ENCODE results near the gene STK31.
"Not testable (repeated sequence)": the region's sequence is repeated elsewhere in the genome, so short reads cannot be mapped to it uniquely, and the experiment has no call there.

Gene STK31

DNA sequence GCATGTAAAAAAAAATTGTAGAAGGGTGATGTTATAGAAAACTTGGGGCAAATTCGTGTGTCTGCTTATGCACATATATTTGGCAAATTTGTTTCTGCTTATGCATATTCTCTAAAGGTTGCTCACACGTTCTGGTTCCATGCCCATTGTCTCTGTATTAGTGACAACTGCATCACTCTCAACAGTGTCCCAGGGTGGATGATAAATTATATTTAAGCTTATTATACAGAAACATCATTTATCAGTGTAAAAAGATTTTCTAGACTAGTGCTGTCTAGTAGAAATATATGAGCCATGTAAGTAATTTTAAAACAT lies 4.1 kb downstream of the STK31 start:
- DNase-seq, result no peak

- DNase-seq, result no peak
Measured at GRCh38 chr7:23714579-23714978, 4.6 kb downstream of the STK31 start.

DNA sequence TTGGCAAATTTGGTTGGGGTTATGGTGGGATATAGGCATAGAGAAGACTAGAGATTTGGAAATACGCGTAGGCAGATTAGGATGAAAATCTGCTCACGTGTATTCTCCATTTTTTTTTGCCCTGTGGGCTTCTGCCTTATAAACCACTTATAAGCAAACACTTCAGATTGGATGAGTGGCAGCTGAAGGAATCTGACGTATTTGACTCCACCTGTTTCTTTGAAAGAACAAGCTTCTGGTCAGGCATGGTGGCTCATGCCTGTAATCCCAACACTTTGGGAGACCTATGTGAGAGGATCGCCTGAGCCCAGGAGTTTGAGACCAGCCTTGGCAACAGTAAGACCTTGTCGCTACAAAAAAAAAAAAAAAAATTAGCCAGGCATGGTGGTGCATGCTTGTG lies 5.1 kb downstream of the STK31 start:
- DNase-seq, result no peak

- DNase-seq, result no peak
Measured at GRCh38 chr7:23717788-23718187, 7.8 kb downstream of the STK31 start.

GRCh38 chr7:23721456-23721855 lies 11.4 kb downstream of the STK31 start:
- DNase-seq, result no peak

DNA sequence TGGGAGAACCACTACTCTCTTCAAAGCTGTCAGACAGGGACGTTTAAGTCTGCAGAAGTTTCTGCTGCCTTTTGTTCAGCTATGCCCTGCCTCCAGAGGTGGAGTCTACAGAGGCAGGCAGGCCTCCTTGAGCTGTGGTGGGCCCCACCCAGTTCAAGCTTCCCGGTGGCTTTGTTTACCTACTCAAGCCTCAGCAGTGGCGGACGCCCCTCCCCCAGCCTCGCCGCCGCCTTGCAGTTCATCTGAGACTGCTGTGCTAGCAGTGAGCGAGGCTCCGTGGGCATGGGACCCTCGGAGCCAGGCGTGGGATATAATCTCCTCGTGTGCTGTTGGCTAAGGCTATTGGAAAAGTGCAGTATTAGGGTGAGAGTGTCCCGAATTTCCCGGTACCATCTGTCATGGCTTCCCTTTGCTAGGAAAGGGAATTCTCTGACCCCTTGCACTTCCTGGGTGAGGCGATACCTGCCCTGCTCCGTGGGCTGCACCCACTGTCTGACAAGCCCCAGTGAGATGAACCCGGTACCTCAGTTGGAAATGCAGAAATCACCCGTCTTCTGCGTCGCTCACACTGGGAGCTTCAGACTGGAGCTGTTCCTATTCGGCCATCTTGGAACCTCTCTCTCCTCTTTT lies 12.7 kb downstream of the STK31 start:
- DNase-seq, result not testable (repeated sequence)

GRCh38 chr7:23724113-23724512 lies 14.1 kb downstream of the STK31 start:
- DNase-seq, result not testable (repeated sequence)

- no peak for DNase-seq
Measured at GRCh38 chr7:23742051-23742450, 32.0 kb downstream of the STK31 start.

GRCh38 chr7:23743226-23743625 lies 33.2 kb downstream of the STK31 start:
- no peak for DNase-seq

GRCh38 chr7:23746629-23747028 lies 36.6 kb downstream of the STK31 start:
- DNase-seq, result no peak

DNA sequence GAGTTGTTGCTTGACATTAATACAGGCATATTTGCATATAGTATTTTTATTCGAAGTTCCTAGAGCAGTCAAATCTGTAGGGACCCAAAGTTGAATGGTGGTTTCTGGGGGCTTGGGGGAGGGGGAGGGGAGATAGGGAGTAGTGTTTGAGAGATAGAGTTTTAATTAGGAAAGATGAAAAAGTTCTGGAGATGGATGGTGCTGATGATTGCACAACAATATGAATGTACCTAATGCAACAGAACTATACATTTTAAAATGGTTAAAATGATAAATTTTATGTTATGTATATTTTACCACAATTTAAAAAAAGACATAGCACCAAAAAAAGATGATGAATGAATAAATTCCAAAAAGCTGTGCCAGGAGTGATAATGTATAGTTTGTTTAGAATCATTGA lies 41.8 kb downstream of the STK31 start:
- no peak for DNase-seq

GRCh38 chr7:23758839-23759238 lies 48.8 kb downstream of the STK31 start:
- DNase-seq, result not testable (repeated sequence)

DNA sequence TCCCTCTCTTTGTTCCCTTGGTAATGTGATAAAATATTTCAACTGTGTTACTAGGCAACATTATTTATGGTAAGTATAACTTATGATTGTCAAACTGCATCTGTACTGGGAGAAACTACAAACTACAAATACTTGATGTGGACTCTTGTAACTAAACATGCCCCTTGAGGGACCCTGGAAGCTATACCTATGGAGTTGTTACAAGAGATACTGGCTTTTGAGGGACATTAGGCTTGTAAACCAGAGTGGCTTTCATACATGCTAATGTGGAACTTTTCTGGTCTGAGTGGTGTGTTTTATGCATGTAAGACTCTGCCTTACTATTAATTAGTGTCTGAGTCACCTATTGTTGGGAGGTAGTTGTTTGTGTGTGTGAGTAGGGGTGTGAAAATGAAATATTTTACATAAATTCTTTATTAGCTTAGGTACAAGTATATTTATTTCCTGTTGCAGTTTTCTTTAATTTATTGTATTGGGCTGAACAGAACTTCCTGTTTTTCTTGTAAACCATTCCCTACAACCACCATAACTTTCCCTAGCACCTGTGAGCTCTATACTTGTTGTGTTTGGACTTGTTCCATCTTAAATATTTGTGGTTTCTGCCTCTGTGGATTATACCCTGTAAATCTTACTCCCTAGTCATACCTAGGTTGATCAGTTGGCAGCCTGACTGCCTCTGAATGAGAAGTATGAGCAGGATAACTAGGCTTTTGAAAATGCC lies 49.8 kb downstream of the STK31 start:
- peak; percentile 53 for DNase-seq

GRCh38 chr7:23765943-23766342 lies 55.9 kb downstream of the STK31 start:
- no peak for DNase-seq

GRCh38 chr7:23767514-23767913 lies 57.5 kb downstream of the STK31 start:
- DNase-seq, result no peak

- no peak for DNase-seq
Measured at GRCh38 chr7:23768022-23768421, 58.0 kb downstream of the STK31 start.

DNA sequence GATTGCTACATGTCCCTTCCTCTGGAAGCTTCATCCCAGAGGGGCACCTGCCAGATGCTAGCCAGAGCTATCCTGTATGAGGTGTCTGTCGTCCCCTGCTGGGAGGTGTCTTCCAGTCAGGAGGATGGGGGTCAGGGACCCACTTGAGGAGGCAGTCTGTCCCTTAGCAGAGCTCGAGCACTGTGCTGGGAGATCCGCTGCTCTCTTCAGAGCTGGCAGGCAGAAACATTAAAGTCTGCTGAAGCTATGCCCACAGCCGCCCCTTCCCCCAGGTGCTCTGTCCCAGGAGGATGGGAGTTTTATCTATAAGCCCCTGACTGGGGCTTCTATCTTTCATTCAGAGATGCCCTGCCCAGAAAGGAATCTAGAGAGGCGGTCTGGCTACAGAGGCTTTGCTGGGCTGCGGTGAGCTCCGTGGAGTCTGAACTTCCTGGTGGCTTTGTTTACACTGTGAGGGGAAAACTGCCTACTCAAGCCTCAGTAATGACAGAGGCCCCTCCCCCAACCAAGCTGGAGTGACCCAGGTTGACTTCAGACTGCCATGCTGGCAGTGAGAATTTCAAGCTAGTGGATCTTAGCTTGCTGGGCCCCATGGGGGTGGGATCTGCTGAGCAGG lies 69.3 kb downstream of the STK31 start:
- not testable (repeated sequence) for DNase-seq

- DNase-seq, result no peak
Measured at GRCh38 chr7:23783115-23783514, 73.1 kb downstream of the STK31 start.

DNA sequence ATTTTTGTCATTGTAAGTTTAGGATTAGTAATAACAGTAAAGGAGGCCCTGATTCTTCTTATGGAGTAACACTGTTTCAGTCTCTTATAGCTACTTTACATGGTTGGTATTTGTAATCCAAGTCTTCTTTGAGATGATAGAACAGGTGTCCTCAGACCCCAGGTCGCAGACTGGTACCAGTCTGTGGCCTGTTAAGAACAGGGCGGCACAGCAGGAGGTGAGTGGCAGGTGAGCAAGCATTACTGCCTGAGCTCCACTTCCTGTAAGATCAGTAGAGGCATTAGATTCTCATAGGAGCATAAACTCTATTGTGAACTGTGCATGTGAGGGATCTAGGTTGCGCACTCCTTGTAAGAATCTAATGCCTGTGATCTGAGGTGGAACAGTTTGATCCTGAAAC lies 77.3 kb downstream of the STK31 start:
- DNase-seq, result no peak

- DNase-seq, result no peak
Measured at GRCh38 chr7:23788843-23789242, 78.8 kb downstream of the STK31 start.

- no peak for DNase-seq
Measured at GRCh38 chr7:23791721-23792120, 81.7 kb downstream of the STK31 start.

- no peak for DNase-seq
Measured at GRCh38 chr7:23802720-23803397, 92.8 kb downstream of the STK31 start.

DNA sequence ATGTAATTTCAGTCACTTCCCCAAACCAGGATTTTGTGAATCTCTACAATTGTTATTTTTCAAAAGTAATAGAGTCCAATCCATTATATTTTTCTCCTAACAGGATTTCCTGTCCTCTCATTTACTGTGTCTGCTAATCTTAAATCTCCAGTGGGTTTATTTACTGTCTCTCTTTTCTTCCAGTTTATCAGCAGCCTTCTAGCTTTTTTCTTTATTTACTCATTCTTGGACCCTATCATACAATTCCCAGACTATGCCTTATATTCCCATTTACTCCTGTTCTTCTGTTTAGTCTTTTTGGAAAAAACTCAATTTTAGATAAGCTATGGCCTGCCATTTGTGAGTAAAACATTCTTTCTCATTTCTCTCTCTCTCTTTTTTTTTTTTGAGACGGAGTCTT lies 94.7 kb downstream of the STK31 start:
- DNase-seq, result no peak

- no peak for DNase-seq
Measured at GRCh38 chr7:23808421-23808820, 98.4 kb downstream of the STK31 start.

Data from fibroblast of skin of right quadriceps (primary cell).